ENCODE data around the gene PKNOX2.

PKNOX2 gene

GRCh38 chr11:125382314-125382791 is 217.8 kb downstream of the PKNOX2 start:
- TF ChIP-seq EZH2 (optimal IDR thresholded peaks at IDR 0.05; ENCODE audit: low read depth, low read length) (no peak), CTCF (IDR thresholded peaks at IDR 0.05; ENCODE audit: low read length) (no peak), EZH2phosphoT487 (IDR thresholded peaks at IDR 0.05; ENCODE audit: low read length) (no peak)
- Histone ChIP-seq H3K27me3 (replicated peaks; ENCODE audit: insufficient read depth, low read length) (no peaks in the 10 kb centered on the region; the same call in 1 of the 2 replicates), H3K9ac (ENCODE audit: low read length) (no peak overlapping the region), H2AFZ (ENCODE audit: low read length) (no peak overlapping the region), H3K36me3 (replicated peaks; ENCODE audit: insufficient read depth, low read length) (no peaks in the 10 kb centered on the region), H3K4me3 (ENCODE audit: low read length) (no peak overlapping the region), H3F3A (ENCODE audit: insufficient read depth, low read length) (no peaks in the 10 kb centered on the region), H3K4me2 (ENCODE audit: low read depth, low read length) (no peak overlapping the region), H3K27ac (ENCODE audit: low read length) (no peak overlapping the region), H3K9me3 (replicated peaks; ENCODE audit: insufficient read depth, low read length) (no peaks in the 10 kb centered on the region), H3K4me1 (ENCODE audit: low read length) (no peaks in the 10 kb centered on the region), H3K9me2 (replicated peaks; ENCODE audit: insufficient read depth, low read length) (no peaks in the 10 kb centered on the region), H3K79me2 (ENCODE audit: low read length) (no peaks in the 10 kb centered on the region), H4K20me1 (ENCODE audit: insufficient read depth, low read length) (no peaks in the 10 kb centered on the region)
- no peak for DNase-seq

- no peak overlapping the region for H3K27ac ChIP-seq (ENCODE audit: low read length)
- no peaks in the 10 kb centered on the region for H3K9me2 ChIP-seq (replicated peaks; ENCODE audit: insufficient read depth, low read length)
- H3K36me3 ChIP-seq (replicated peaks; ENCODE audit: insufficient read depth, low read length) = no peaks in the 10 kb centered on the region
- no peak overlapping the region for H3K9ac ChIP-seq (ENCODE audit: low read length)
- no peaks in the 10 kb centered on the region for H4K20me1 ChIP-seq (ENCODE audit: insufficient read depth, low read length)
- no peaks in the 10 kb centered on the region for H3K79me2 ChIP-seq (ENCODE audit: low read length)
- H3K27me3 ChIP-seq (replicated peaks; ENCODE audit: insufficient read depth, low read length) = no peaks in the 10 kb centered on the region; the same call in 1 of the 2 replicates
- no peaks in the 10 kb centered on the region for H3K4me1 ChIP-seq (ENCODE audit: low read length)
- DNase-seq = no peak
- H3F3A ChIP-seq (ENCODE audit: insufficient read depth, low read length) = no peaks in the 10 kb centered on the region
- H2AFZ ChIP-seq (ENCODE audit: low read length) = no peak overlapping the region
- no peak overlapping the region for H3K4me2 ChIP-seq (ENCODE audit: low read depth, low read length)
- TF ChIP-seq EZH2 (optimal IDR thresholded peaks at IDR 0.05; ENCODE audit: low read depth, low read length) (no peak), EZH2phosphoT487 (IDR thresholded peaks at IDR 0.05; ENCODE audit: low read length) (no peak), CTCF (IDR thresholded peaks at IDR 0.05; ENCODE audit: low read length) (no peak)
- H3K4me3 ChIP-seq (ENCODE audit: low read length) = no peak overlapping the region
- H3K9me3 ChIP-seq (replicated peaks; ENCODE audit: insufficient read depth, low read length) = no peaks in the 10 kb centered on the region
These were observed 218.3 kb downstream of the PKNOX2 start for GRCh38 chr11:125382822-125383221.

GRCh38 chr11:125384825-125385224 is 220.3 kb downstream of the PKNOX2 start:
- no peak overlapping the region for H3K4me2 ChIP-seq (ENCODE audit: low read depth, low read length)

More at GRCh38 chr11:125384825-125385224, 220.3 kb downstream of the PKNOX2 start:
- Histone ChIP-seq H3K4me3 (ENCODE audit: low read length) (no peak overlapping the region), H3F3A (ENCODE audit: insufficient read depth, low read length) (no peaks in the 10 kb centered on the region), H3K27ac (ENCODE audit: low read length) (no peak overlapping the region), H2AFZ (ENCODE audit: low read length) (no peak overlapping the region), H4K20me1 (ENCODE audit: insufficient read depth, low read length) (no peaks in the 10 kb centered on the region), H3K79me2 (ENCODE audit: low read length) (no peaks in the 10 kb centered on the region), H3K9me2 (replicated peaks; ENCODE audit: insufficient read depth, low read length) (no peaks in the 10 kb centered on the region), H3K9me3 (replicated peaks; ENCODE audit: insufficient read depth, low read length) (no peaks in the 10 kb centered on the region), H3K9ac (ENCODE audit: low read length) (no peak overlapping the region), H3K27me3 (replicated peaks; ENCODE audit: insufficient read depth, low read length) (no peaks in the 10 kb centered on the region; the same call in 1 of the 2 replicates), H3K36me3 (replicated peaks; ENCODE audit: insufficient read depth, low read length) (no peaks in the 10 kb centered on the region), H3K4me1 (ENCODE audit: low read length) (no peaks in the 10 kb centered on the region)
- DNase-seq = no peak
- no peak for TF ChIP-seq EZH2phosphoT487 (IDR thresholded peaks at IDR 0.05; ENCODE audit: low read length)
- no peak for TF ChIP-seq CTCF (IDR thresholded peaks at IDR 0.05; ENCODE audit: low read length)
- no peak for TF ChIP-seq EZH2 (optimal IDR thresholded peaks at IDR 0.05; ENCODE audit: low read depth, low read length)
